A673 (cell line): ENCODE data around the gene HTR1D. TPM values are rescaled to one million over a fixed set of nuclear protein-coding genes. Genes with fewer than 3 reads are reported as not detected.
A peak's percentile ranks its signal among the peaks of the same experiment; 100 is the strongest.

Experiments
- BruUV-seq: library from RNA; stranded (reverse); fragments of 400-500 nt; replicated peaks from 2 replicates; lab custom pipeline; 2021; lab: Mats Ljungman, UMichigan
- CTCF ChIA-PET: fragments of 300-600 bp; sonication (Branson Sonifier 250); formaldehyde crosslinking; loops from one replicate; lab custom pipeline; 2022; ENCODE audit warnings: antibody characterized with exemption; lab: Charles Lee
- POLR2A ChIA-PET: fragments of 300-600 bp; sonication (Branson Sonifier 250); formaldehyde crosslinking; loops from one replicate; lab custom pipeline; 2022; ENCODE audit warnings: antibody characterized with exemption; ENCODE audit not compliant: low non-redundant PET; lab: Charles Lee
- DNase-seq: peaks from one replicate; pipeline ENCODE4 v3.0.0-alpha.2; 2015; ENCODE audit warnings: low spot score
- H3K27ac ChIP-seq: fragments of 200-600 bp; sonication (generic); 2 replicates; pipeline ENCODE4 v1.5.1; 2016; ENCODE audit warnings: mixed run types, low read depth, mild to moderate bottlenecking, mixed read lengths, antibody characterized with exemption, low read length; ENCODE audit not compliant: poor library complexity, severe bottlenecking
- H3K27me3 ChIP-seq: fragments of 200-600 bp; sonication (generic); replicated peaks from 2 replicates; pipeline ENCODE4 v1.6.1; 2017; ENCODE audit warnings: mixed run types, low read depth, mild to moderate bottlenecking, mixed read lengths, antibody characterized with exemption, low read length; ENCODE audit not compliant: insufficient read depth, poor library complexity
- H3K36me3 ChIP-seq: fragments of 200-600 bp; sonication (generic); 2 replicates; pipeline ENCODE4 v1.6.1; 2016; ENCODE audit warnings: mixed run types, mild to moderate bottlenecking, mixed read lengths, antibody characterized with exemption, low read length; ENCODE audit not compliant: insufficient read depth, poor library complexity, severe bottlenecking
- H3K4me1 ChIP-seq: fragments of 200-600 bp; sonication (generic); 2 replicates; pipeline ENCODE4 v1.6.1; 2017; ENCODE audit warnings: mixed run types, mild to moderate bottlenecking, mixed read lengths, antibody characterized with exemption, low read length; ENCODE audit not compliant: insufficient read depth, poor library complexity, severe bottlenecking
- H3K4me3 ChIP-seq: fragments of 200-600 bp; sonication (generic); 2 replicates; pipeline ENCODE4 v1.5.1; 2016; ENCODE audit warnings: low read depth, mixed run types, mild to moderate bottlenecking, mixed read lengths, low read length; ENCODE audit not compliant: poor library complexity, severe bottlenecking
- H3K9me3 ChIP-seq: fragments of 200-600 bp; sonication (generic); 2 replicates; pipeline ENCODE4 v1.6.1; 2016; ENCODE audit warnings: mixed run types, low read depth, mild to moderate bottlenecking, mixed read lengths, antibody characterized with exemption, low read length; ENCODE audit not compliant: poor library complexity, severe bottlenecking
- CTCF ChIP-seq: fragments of 300-800, 200-600 bp; sonication (generic); conservative IDR thresholded peaks from 2 replicates; pipeline ENCODE4 v1.5.1; 2017; ENCODE audit warnings: low read depth, mild to moderate bottlenecking, antibody characterized with exemption, low read length, moderate library complexity, mixed read lengths
- EZH2 ChIP-seq: fragments of 200-600 bp; sonication (generic); IDR thresholded peaks from 2 replicates; pipeline ENCODE4 v1.6.1; 2017; ENCODE audit warnings: borderline replicate concordance, low read depth, mild to moderate bottlenecking, mixed read lengths, antibody characterized with exemption, low read length; ENCODE audit not compliant: poor library complexity, severe bottlenecking
- intact Hi-C: fragments of 100-400 bp; cut with micrococcal nuclease; formaldehyde crosslinking; loops from one replicate; pipeline ENCODE4 v1.10.0; 2022; ENCODE audit not compliant: unreplicated experiment
- total RNA-seq: library from RNA; stranded (reverse); gene quantifications from 2 replicates; pipeline ENCODE4 v1.2.3, GENCODE V29; 2021

Gene HTR1D
- total RNA-seq, 1 experiment from 2014 or later, result 0.13 TPM

DNA sequence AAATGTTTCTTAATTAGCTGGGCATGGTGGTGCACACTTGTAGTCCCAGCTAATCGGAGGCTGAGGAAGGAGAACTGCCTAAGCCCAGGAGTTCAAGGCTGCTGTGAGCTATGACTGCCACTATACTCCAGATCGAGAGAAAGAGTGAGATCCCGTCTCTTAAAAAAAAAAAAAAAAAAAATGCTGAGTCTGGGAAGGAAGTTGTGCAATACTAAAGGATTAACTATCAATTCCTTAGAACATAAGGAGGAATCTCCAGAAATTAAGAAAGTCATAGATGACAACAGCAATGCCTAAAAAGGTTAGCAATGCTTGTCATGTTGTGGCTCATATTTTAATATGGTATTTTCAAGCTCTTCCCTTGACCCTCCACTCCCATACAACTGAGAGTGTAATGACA, 53.9 kb downstream of the HTR1D start:
- peak; percentile 47 for DNase-seq
- Histone ChIP-seq H3K9me3 (no peaks in the 10 kb centered on the region), H3K4me1 (peaks cover 35% of the 10 kb centered on the region), H3K36me3 (no peaks in the 10 kb centered on the region), H3K27ac (no peak overlapping the region), H3K4me3 (peak overlapping the region; percentile 4), H3K27me3 (no peaks in the 10 kb centered on the region)
- no TSS peak for BruUV-seq
- TF ChIP-seq EZH2 (no peak), CTCF (no peak)
- CTCF ChIA-PET, result interaction anchor here (0.6 to 0.7 kb wide), 2 partner anchors 334 to 609 kb away, joined by 3 to 8 read pairs; no protein-coding TSS in a partner anchor
- POLR2A ChIA-PET, result interaction anchor here (0.6 kb wide), 3 partner anchors 20 to 143 kb away, joined by 5 to 8 read pairs (median 6); no protein-coding TSS in a partner anchor
- intact Hi-C loops, result no loop called here

DNA sequence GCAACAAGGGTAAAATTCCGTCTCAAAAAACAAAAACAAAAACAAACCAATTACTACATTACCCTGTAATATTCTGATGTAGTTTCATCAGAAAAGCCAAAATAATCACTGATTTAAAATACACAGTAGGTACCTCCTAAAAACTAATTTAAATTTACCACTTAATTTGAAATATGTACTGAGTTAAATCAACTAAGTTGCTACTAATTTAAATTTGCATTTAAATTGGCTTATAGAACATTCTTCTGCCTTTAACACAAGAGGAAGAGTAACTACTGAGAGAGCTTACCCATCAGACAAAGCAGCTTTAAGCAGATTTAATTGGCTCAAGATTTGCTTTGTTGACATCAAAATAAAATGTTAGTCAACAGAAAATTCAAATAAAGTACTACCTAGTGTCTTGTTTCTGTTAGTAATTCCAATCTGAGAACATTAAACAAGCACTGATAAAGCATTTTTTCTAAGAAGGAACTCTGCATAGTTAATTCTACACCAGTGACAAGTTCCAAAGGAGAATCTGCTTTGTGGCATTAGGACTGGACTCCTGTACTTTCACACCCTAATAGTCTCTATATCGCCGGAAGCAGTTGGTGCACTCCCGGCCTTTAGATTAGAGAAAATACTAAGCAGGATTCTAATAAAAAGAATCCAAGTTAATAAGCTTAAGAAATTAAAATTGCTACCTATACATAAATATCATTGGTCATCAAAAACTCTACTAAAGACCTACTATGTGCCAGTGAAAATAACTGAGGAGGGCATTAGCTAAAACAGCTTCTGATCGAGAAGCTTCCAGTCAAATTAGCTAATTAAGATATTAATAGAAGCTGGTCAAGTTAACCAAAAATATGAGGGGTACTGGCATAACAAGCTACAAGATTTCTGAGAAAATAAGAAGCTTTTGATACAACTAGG, 57.1 kb downstream of the HTR1D start:
- DNase-seq, result no peak
- Histone ChIP-seq H3K9me3 (no peaks in the 10 kb centered on the region), H3K36me3 (no peaks in the 10 kb centered on the region), H3K4me1 (peaks cover 23% of the 10 kb centered on the region), H3K27ac (no peak overlapping the region), H3K4me3 (no peak overlapping the region), H3K27me3 (no peaks in the 10 kb centered on the region)
- ChIA-PET POLR2A (interaction anchor here (0.6 kb wide), 1 partner anchor 25 kb away, joined by 3 read pairs; no protein-coding TSS in a partner anchor), CTCF (no interaction called here)
- no TSS peak for BruUV-seq
- intact Hi-C loops, result no loop called here
- TF ChIP-seq EZH2 (no peak), CTCF (no peak)

DNA sequence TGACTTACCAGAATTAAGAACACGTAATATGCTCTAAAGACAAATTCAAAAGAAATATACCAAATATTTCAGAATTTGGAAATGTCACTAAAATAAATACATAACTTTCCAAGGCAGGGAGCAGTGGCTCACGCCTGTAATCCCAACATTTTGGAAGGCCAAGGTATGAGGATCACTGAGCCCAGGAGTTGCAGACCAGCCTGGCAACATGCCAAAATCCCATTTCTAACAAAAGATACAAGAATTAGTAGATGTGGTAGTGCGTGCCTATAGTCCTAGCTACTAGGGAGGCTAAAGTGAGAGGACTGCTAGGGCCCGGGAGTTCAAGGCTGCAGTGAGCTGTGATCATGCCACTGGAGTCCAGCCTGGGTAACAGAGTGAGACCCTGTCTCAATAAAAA, 60.4 kb downstream of the HTR1D start:
- DNase-seq, result no peak
- H3K36me3 ChIP-seq, result no peaks in the 10 kb centered on the region
- intact Hi-C loops, result no loop called here
- TF ChIP-seq CTCF (no peak), EZH2 (no peak)
- no TSS peak for BruUV-seq
- H3K9me3 ChIP-seq, result no peaks in the 10 kb centered on the region
- no peak overlapping the region for H3K4me3 ChIP-seq
- ChIA-PET CTCF (no interaction called here), POLR2A (no interaction called here)
- H3K27me3 ChIP-seq, result no peaks in the 10 kb centered on the region
- peaks cover 10% of the 10 kb centered on the region for H3K4me1 ChIP-seq
- no peak overlapping the region for H3K27ac ChIP-seq
